Measurements from ENCODE around the gene PTPRD. TPM values are rescaled to one million over a fixed set of nuclear protein-coding genes. Genes with fewer than 3 reads are reported as not detected.
"Not testable (repeated sequence)": the region's sequence is repeated elsewhere in the genome, so short reads cannot be mapped to it uniquely, and the experiment has no call there.

Gene PTPRD
- total RNA-seq, 1 donor from 2014 or later, result not detected

GRCh38 chr9:9078301-9078700 lies 1534.5 kb downstream of the PTPRD start:
- intact Hi-C loops (cut with micrococcal nuclease), result no loop called here

GRCh38 chr9:9061627-9062026 lies 1551.2 kb downstream of the PTPRD start:
- intact Hi-C loops (cut with micrococcal nuclease), result no loop called here

- intact Hi-C loops (cut with micrococcal nuclease), result no loop called here
Measured at GRCh38 chr9:9054354-9054992, 1558.3 kb downstream of the PTPRD start.

GRCh38 chr9:9045572-9045971 lies 1567.2 kb downstream of the PTPRD start:
- intact Hi-C loops (cut with micrococcal nuclease), result loop anchor here (10.0 kb wide), 1 partner anchor 59 kb away; no protein-coding TSS in a partner anchor

- intact Hi-C loops (cut with micrococcal nuclease), result loop anchor here (10.0 kb wide), 1 partner anchor 60 kb away; no protein-coding TSS in a partner anchor
Measured at GRCh38 chr9:9045072-9045471, 1567.7 kb downstream of the PTPRD start.

GRCh38 chr9:9043788-9044187 lies 1569.0 kb downstream of the PTPRD start:
- intact Hi-C loops (cut with micrococcal nuclease), result loop anchor here (10.0 kb wide), 1 partner anchor 61 kb away; no protein-coding TSS in a partner anchor

- intact Hi-C loops (cut with micrococcal nuclease), result loop anchor here (10.0 kb wide), 1 partner anchor 63 kb away; no protein-coding TSS in a partner anchor
Measured at GRCh38 chr9:9041756-9042155, 1571.0 kb downstream of the PTPRD start.

- intact Hi-C loops (cut with micrococcal nuclease), result no loop called here
Measured at GRCh38 chr9:9033022-9033421, 1579.8 kb downstream of the PTPRD start.

GRCh38 chr9:9016597-9016996 lies 1596.2 kb downstream of the PTPRD start:
- intact Hi-C loops (cut with micrococcal nuclease), result no loop called here

- intact Hi-C loops (cut with micrococcal nuclease), result no loop called here
Measured at GRCh38 chr9:9004810-9005209, 1608.0 kb downstream of the PTPRD start.

- intact Hi-C loops (cut with micrococcal nuclease), result no loop called here
Measured at GRCh38 chr9:9002826-9003583, 1609.8 kb downstream of the PTPRD start.

- intact Hi-C loops (cut with micrococcal nuclease), result no loop called here
Measured at GRCh38 chr9:8980496-8981013, 1632.2 kb downstream of the PTPRD start.

GRCh38 chr9:8978334-8978733 lies 1634.5 kb downstream of the PTPRD start:
- intact Hi-C loops (cut with micrococcal nuclease), result no loop called here

GRCh38 chr9:8968350-8968749 lies 1644.5 kb downstream of the PTPRD start:
- intact Hi-C loops (cut with micrococcal nuclease), result not testable (repeated sequence)

GRCh38 chr9:8963885-8964284 lies 1648.9 kb downstream of the PTPRD start:
- intact Hi-C loops (cut with micrococcal nuclease), result no loop called here

GRCh38 chr9:8962084-8962483 lies 1650.7 kb downstream of the PTPRD start:
- intact Hi-C loops (cut with micrococcal nuclease), result no loop called here

- intact Hi-C loops (cut with micrococcal nuclease), result no loop called here
Measured at GRCh38 chr9:8961186-8961851, 1651.5 kb downstream of the PTPRD start.

GRCh38 chr9:8960254-8960653 lies 1652.5 kb downstream of the PTPRD start:
- intact Hi-C loops (cut with micrococcal nuclease), result no loop called here

- intact Hi-C loops (cut with micrococcal nuclease), result no loop called here
Measured at GRCh38 chr9:8958358-8958757, 1654.4 kb downstream of the PTPRD start.

GRCh38 chr9:8955315-8955714 lies 1657.5 kb downstream of the PTPRD start:
- intact Hi-C loops (cut with micrococcal nuclease), result no loop called here

- intact Hi-C loops (cut with micrococcal nuclease), result no loop called here
Measured at GRCh38 chr9:8946461-8946860, 1666.3 kb downstream of the PTPRD start.

GRCh38 chr9:8943392-8943791 lies 1669.4 kb downstream of the PTPRD start:
- intact Hi-C loops (cut with micrococcal nuclease), result no loop called here

All from T-helper 1 cell treated with Interleukin-12 subunit alpha and Interleukin-12 subunit beta and Interleukin-4 antibody, amounts not matched to agents 30 ng/mL and 1 ng/mL, for 36 hours (primary cell).